Endodermal cell (in vitro differentiated cells): ENCODE measurements around the gene COL20A1. TPM values are rescaled to one million over a fixed set of nuclear protein-coding genes. Genes with fewer than 3 reads are reported as not detected.

Experiments used
- DNase-seq: peaks from one replicate; pipeline ENCODE4 v3.0.0-alpha.2; 2017
- H3K27ac ChIP-seq: 2 replicates; pipeline ENCODE4 v1.5.1; 2013; ENCODE audit warnings: mild to moderate bottlenecking, low read depth, low read length, moderate library complexity
- H3K27me3 ChIP-seq: 2 replicates; pipeline ENCODE4 v1.6.1; 2013; ENCODE audit warnings: mild to moderate bottlenecking, low read length, moderate library complexity; ENCODE audit not compliant: insufficient read depth, control insufficient read depth, poor library complexity, severe bottlenecking
- H3K36me3 ChIP-seq: 2 replicates; pipeline ENCODE4 v1.7.0; 2013; ENCODE audit warnings: mild to moderate bottlenecking, low read length, moderate library complexity; ENCODE audit not compliant: control insufficient read depth, insufficient read depth
- H3K4me1 ChIP-seq: one replicate; pipeline ENCODE4 v1.7.0; 2013; ENCODE audit warnings: low read length; ENCODE audit not compliant: control insufficient read depth, insufficient read depth
- H3K4me3 ChIP-seq: 2 replicates; pipeline ENCODE4 v1.5.1; 2013; ENCODE audit warnings: mild to moderate bottlenecking, low read length, moderate library complexity
- H3K9ac ChIP-seq: 2 replicates; pipeline ENCODE4 v1.6.1; 2013; ENCODE audit warnings: mild to moderate bottlenecking, low read length, moderate library complexity; ENCODE audit not compliant: poor library complexity, severe bottlenecking; ENCODE audit errors: extremely low read depth
- H3K9me3 ChIP-seq: 2 replicates; pipeline ENCODE4 v1.6.1; 2013; ENCODE audit warnings: mild to moderate bottlenecking, low read length, moderate library complexity; ENCODE audit not compliant: control insufficient read depth
- H3K27ac Mint-ChIP-seq: 2 replicates; pipeline ENCODE4 v1.8.0; 2020; ENCODE audit warnings: mixed read lengths
- H3K27me3 Mint-ChIP-seq: 2 replicates; pipeline ENCODE4 v1.8.0; 2021; ENCODE audit warnings: mild to moderate bottlenecking, mixed read lengths; ENCODE audit not compliant: insufficient read depth
- H3K36me3 Mint-ChIP-seq: 2 replicates; pipeline ENCODE4 v1.8.0; 2020; ENCODE audit warnings: low read depth, mixed read lengths
- H3K4me1 Mint-ChIP-seq: 2 replicates; pipeline ENCODE4 v1.8.0; 2020; ENCODE audit warnings: mixed read lengths
- H3K4me3 Mint-ChIP-seq: 2 replicates; pipeline ENCODE4 v1.8.0; 2020; ENCODE audit warnings: mild to moderate bottlenecking, moderate library complexity, mixed read lengths
- H3K9me3 Mint-ChIP-seq: 2 replicates; pipeline ENCODE4 v1.8.0; 2020; ENCODE audit warnings: mild to moderate bottlenecking, mixed read lengths
- WGBS, 2 experiments: methylation state at CpG; one replicate each; pipeline versions ENCODE4 v1.1.5 to v1.1.7; 2013; ENCODE audit warnings: missing lambda C conversion rate in 2 of 2, mixed read lengths in 1 of 2; ENCODE audit not compliant: insufficient coverage in 1 of 2, insufficient read length in 1 of 2; 5-methylcytosine and 5-hydroxymethylcytosine counted together
- total RNA-seq, 2 donors: library from RNA; stranded (reverse); fragmentation: NEBNext Ultra II Directional in 1 of 2; extraction: Animal tissue kit (Norgen Biotek cat#: 25700) in 1 of 2; gene quantifications; 2 replicates in 1 of 2; 3 replicates in 1 of 2; pipeline ENCODE4 v1.2.1, GENCODE V29; 2021
- TF ChIP-seq, protein P1 (sequence below): fragments of 200-600 bp; sonication (generic); conservative IDR thresholded peaks from 2 replicates; pipeline ENCODE4 v1.5.0; 2021; ENCODE audit warnings: antibody characterized with exemption, mild to moderate bottlenecking

Gene COL20A1
- total RNA-seq, 2 donors from 2014 or later = 0.44 TPM; not detected in 1

GRCh38 chr20:63319164-63320040 lies 26.4 kb downstream of the COL20A1 start:
- Histone ChIP-seq H3K4me1 (no peaks in the 10 kb centered on the region), H3K27ac (no peak overlapping the region), H3K9me3 (no peaks in the 10 kb centered on the region), H3K9ac (no peak overlapping the region), H3K4me3 (no peak overlapping the region), H3K36me3 (no peaks in the 10 kb centered on the region), H3K27me3 (peaks cover 4% of the 10 kb centered on the region)
- H3K36me3 Mint-ChIP-seq = no peaks in the 10 kb centered on the region
- DNase-seq = no peak
- no peaks in the 10 kb centered on the region for H3K4me1 Mint-ChIP-seq
- WGBS, 2 experiments = 88 to 93% methylated on average over 17 to 25 of the region's 25 CpGs
- H3K4me3 Mint-ChIP-seq = no peak overlapping the region
- H3K27me3 Mint-ChIP-seq = no peaks in the 10 kb centered on the region
- TF ChIP-seq, protein P1, sequence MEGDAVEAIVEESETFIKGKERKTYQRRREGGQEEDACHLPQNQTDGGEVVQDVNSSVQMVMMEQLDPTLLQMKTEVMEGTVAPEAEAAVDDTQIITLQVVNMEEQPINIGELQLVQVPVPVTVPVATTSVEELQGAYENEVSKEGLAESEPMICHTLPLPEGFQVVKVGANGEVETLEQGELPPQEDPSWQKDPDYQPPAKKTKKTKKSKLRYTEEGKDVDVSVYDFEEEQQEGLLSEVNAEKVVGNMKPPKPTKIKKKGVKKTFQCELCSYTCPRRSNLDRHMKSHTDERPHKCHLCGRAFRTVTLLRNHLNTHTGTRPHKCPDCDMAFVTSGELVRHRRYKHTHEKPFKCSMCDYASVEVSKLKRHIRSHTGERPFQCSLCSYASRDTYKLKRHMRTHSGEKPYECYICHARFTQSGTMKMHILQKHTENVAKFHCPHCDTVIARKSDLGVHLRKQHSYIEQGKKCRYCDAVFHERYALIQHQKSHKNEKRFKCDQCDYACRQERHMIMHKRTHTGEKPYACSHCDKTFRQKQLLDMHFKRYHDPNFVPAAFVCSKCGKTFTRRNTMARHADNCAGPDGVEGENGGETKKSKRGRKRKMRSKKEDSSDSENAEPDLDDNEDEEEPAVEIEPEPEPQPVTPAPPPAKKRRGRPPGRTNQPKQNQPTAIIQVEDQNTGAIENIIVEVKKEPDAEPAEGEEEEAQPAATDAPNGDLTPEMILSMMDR = no peak
- no peak overlapping the region for H3K27ac Mint-ChIP-seq
- H3K9me3 Mint-ChIP-seq = no peaks in the 10 kb centered on the region

GRCh38 chr20:63320041-63320511 lies 27.1 kb downstream of the COL20A1 start:
- Histone ChIP-seq H3K27me3 (peaks cover 7% of the 10 kb centered on the region), H3K4me3 (no peak overlapping the region), H3K9me3 (no peaks in the 10 kb centered on the region), H3K27ac (no peak overlapping the region), H3K9ac (no peak overlapping the region), H3K4me1 (no peaks in the 10 kb centered on the region), H3K36me3 (no peaks in the 10 kb centered on the region)
- H3K27me3 Mint-ChIP-seq = no peaks in the 10 kb centered on the region
- WGBS, 2 experiments = 89 to 91% methylated on average over 19 to 23 of the region's 23 CpGs
- H3K27ac Mint-ChIP-seq = no peak overlapping the region
- no peaks in the 10 kb centered on the region for H3K4me1 Mint-ChIP-seq
- DNase-seq = no peak
- H3K4me3 Mint-ChIP-seq = no peak overlapping the region
- no peaks in the 10 kb centered on the region for H3K36me3 Mint-ChIP-seq
- TF ChIP-seq, protein P1 = no peak
- H3K9me3 Mint-ChIP-seq = no peaks in the 10 kb centered on the region

DNA sequence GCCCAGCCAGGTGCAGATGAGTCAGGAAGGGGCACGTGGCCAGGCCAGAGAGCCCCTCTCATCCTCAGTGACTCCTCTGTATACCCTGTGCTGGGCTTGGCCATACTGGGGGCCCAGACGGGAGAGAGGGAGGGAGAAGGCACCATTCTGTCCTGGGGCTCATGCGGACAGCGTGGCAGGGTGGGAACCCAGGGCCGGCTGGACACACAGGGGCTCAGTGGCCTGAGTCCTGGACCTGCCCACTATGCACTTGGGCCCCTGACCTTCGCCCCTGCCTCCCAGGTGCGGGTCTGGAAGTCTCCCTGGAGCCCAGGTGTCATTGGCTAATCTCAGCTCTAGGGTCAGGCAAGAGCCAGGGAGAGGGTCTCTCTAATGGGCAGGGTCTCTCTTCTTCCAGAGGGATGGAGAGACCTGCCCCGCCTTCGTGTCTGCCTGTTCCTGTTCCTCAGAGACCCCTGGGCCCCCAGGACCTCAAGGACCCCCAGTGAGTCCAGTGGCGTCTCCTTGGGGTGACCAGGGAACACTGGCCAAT lies 27.7 kb downstream of the COL20A1 start:
- Mint-ChIP-seq H3K9me3 (no peaks in the 10 kb centered on the region), H3K4me1 (no peaks in the 10 kb centered on the region)
- TF ChIP-seq, protein P1 = no peak

More for the DNA sequence above, 27.7 kb downstream of the COL20A1 start:
- no peaks in the 10 kb centered on the region for H3K36me3 Mint-ChIP-seq
- no peak overlapping the region for H3K4me3 Mint-ChIP-seq
- H3K4me1 ChIP-seq = no peaks in the 10 kb centered on the region
- no peak overlapping the region for H3K27ac ChIP-seq
- no peaks in the 10 kb centered on the region for H3K36me3 ChIP-seq
- H3K4me3 ChIP-seq = no peak overlapping the region
- H3K27ac Mint-ChIP-seq = no peak overlapping the region
- 88 to 92% methylated on average over 4 to 10 of the region's 10 CpGs for WGBS, 2 experiments
- no peaks in the 10 kb centered on the region for H3K9me3 ChIP-seq
- no peak overlapping the region for H3K9ac ChIP-seq
- DNase-seq = no peak
- H3K27me3 ChIP-seq = peaks cover 7% of the 10 kb centered on the region
- H3K27me3 Mint-ChIP-seq = no peaks in the 10 kb centered on the region
